Naive thymus-derived CD4-positive, alpha-beta T cell (primary cell): ENCODE data around the gene VAV2. TPM values are rescaled to one million over a fixed set of nuclear protein-coding genes. Genes with fewer than 3 reads are reported as not detected.

ENCODE experiments used
- ATAC-seq: fragments of 150-1000 bp; cut with Tn5 transposase; 2 replicates; pipeline ENCODE4 v1.10.0; 2021; ENCODE audit warnings: mild to moderate bottlenecking, moderate library complexity
- CTCF ChIA-PET: fragments of 350-600 bp; sonication (Branson Sonifier 250); formaldehyde crosslinking; loops from one replicate; lab custom pipeline; 2021; ENCODE audit warnings: antibody characterized with exemption; lab: Charles Lee
- POLR2A ChIA-PET: fragments of 350-600 bp; sonication (Branson Sonifier 250); formaldehyde crosslinking; loops from one replicate; lab custom pipeline; 2021; ENCODE audit warnings: antibody characterized with exemption, inconsistent platforms; lab: Charles Lee
- DNase-seq, 9 donors: peaks; one replicate each; pipeline versions ENCODE4 v3.0.0 to v3.0.0-alpha.2; 2020 to 2022; ENCODE audit warnings: mixed read lengths in 1 of 9
- H3K27ac ChIP-seq: one replicate; pipeline ENCODE4 v1.7.0; 2013; ENCODE audit warnings: mild to moderate bottlenecking, low read depth, low read length, moderate library complexity
- H3K27me3 ChIP-seq, 2 donors: one replicate each; pipeline ENCODE4 v1.7.0; 2013; ENCODE audit warnings: low read length in 2 of 2, mild to moderate bottlenecking in 2 of 2, moderate library complexity in 2 of 2; ENCODE audit not compliant: control insufficient read depth in 2 of 2, insufficient read depth in 2 of 2
- H3K36me3 ChIP-seq, 3 experiments: 1 replicate in 2 of 3; 2 replicates in 1 of 3; pipeline ENCODE4 v1.7.0; 2013; ENCODE audit warnings: low read length in 3 of 3, mild to moderate bottlenecking in 3 of 3, moderate library complexity in 1 of 3; ENCODE audit not compliant: insufficient read depth in 3 of 3, control insufficient read depth in 2 of 3
- H3K4me1 ChIP-seq, 2 donors: one replicate each; pipeline ENCODE4 v1.7.0; 2013; ENCODE audit warnings: low read length in 2 of 2, mild to moderate bottlenecking in 2 of 2, moderate library complexity in 1 of 2; ENCODE audit not compliant: control insufficient read depth in 2 of 2, insufficient read depth in 2 of 2
- H3K4me3 ChIP-seq: 2 replicates; pipeline ENCODE4 v1.7.0; 2013; ENCODE audit warnings: mild to moderate bottlenecking, low read length
- H3K9me3 ChIP-seq, 3 experiments: 1 replicate in 2 of 3; 2 replicates in 1 of 3; pipeline ENCODE4 v1.7.0; 2013; ENCODE audit warnings: low read length in 3 of 3; ENCODE audit not compliant: control insufficient read depth in 2 of 3
- H3K27ac Mint-ChIP-seq, 9 donors: one replicate each; pipeline ENCODE4 v1.8.0; 2020 to 2022; ENCODE audit warnings: mixed read lengths in 9 of 9, mild to moderate bottlenecking in 8 of 9, moderate library complexity in 5 of 9, inconsistent platforms in 2 of 9
- H3K27me3 Mint-ChIP-seq, 5 donors: one replicate each; pipeline ENCODE4 v1.8.0; 2021 to 2022; ENCODE audit warnings: mixed read lengths in 5 of 5, mild to moderate bottlenecking in 1 of 5
- H3K36me3 Mint-ChIP-seq, 5 donors: one replicate each; pipeline ENCODE4 v1.8.0; 2020 to 2022; ENCODE audit warnings: mixed read lengths in 5 of 5, mild to moderate bottlenecking in 3 of 5, inconsistent platforms in 1 of 5
- H3K4me1 Mint-ChIP-seq, 7 donors: one replicate each; pipeline ENCODE4 v1.8.0; 2020 to 2022; ENCODE audit warnings: mixed read lengths in 7 of 7, mild to moderate bottlenecking in 3 of 7, inconsistent platforms in 1 of 7
- H3K4me3 Mint-ChIP-seq, 10 donors: one replicate each; pipeline ENCODE4 v1.8.0; 2020 to 2022; ENCODE audit warnings: mild to moderate bottlenecking in 10 of 10, mixed read lengths in 10 of 10, moderate library complexity in 6 of 10, inconsistent platforms in 2 of 10
- H3K9me3 Mint-ChIP-seq, 11 donors: one replicate each; pipeline ENCODE4 v1.8.0; 2020 to 2022; ENCODE audit warnings: mixed read lengths in 11 of 11, mild to moderate bottlenecking in 4 of 11, inconsistent platforms in 1 of 11, moderate library complexity in 1 of 11
- intact Hi-C, 2 donors: fragments of 100-400 bp; cut with micrococcal nuclease; formaldehyde crosslinking; loops; one replicate each; pipeline ENCODE4 v1.15.1; 2023
- polyA plus RNA-seq, 2 donors: library from polyadenylated mRNA; unstranded; fragments of 300-500 nt; fragmentation: Illumina TruSeq; gene quantifications; one replicate each; pipeline ENCODE4 v1.2.3, GENCODE V29; 2021
- total RNA-seq, 6 experiments: library from RNA in 5 of 6; stranded (reverse) in 5 of 6; gene quantifications; 1 replicate in 5 of 6; 2 replicates in 1 of 6; pipeline ENCODE4 v1.2.3 and lab custom pipeline; 2021 to 2026

The VAV2 gene
- total and polyA plus RNA-seq, 7 experiments from 2014 or later, result 0.18 to 14.4 (median 1.9) TPM

- Mint-ChIP-seq H3K27ac (peak overlapping the region; percentile 10 to 91 (median 79)), H3K4me3 (peak overlapping the region; percentile 49 to 84 (median 78)), H3K9me3 (no peaks in the 10 kb centered on the region), H3K4me1 (peaks cover 7 to 34% (median 20%) of the 10 kb centered on the region in 7 donors), H3K27me3 (peaks cover 0 to 3% (median 0%) of the 10 kb centered on the region in 5 donors), H3K36me3 (no peaks in the 10 kb centered on the region)
- Histone ChIP-seq H3K27me3 (no peaks in the 10 kb centered on the region), H3K4me3 (peak overlapping the region; percentile 35), H3K36me3 (no peaks in the 10 kb centered on the region), H3K27ac (peak overlapping the region; percentile 57), H3K9me3 (no peaks in the 10 kb centered on the region), H3K4me1 (peaks cover 0 to 16% of the 10 kb centered on the region in 2 donors)
- ChIA-PET CTCF (interaction anchor here (0.6 to 1.2 kb wide), 3 partner anchors 39 to 795 kb away, joined by 3 to 5 read pairs (median 3); no protein-coding TSS in a partner anchor), POLR2A (interaction anchor here (0.6 kb wide), 1 partner anchor 9 kb away, joined by 3 read pairs; no protein-coding TSS in a partner anchor)
- no peak for DNase-seq
- intact Hi-C loops, result loop anchor here in 1 of 2 donors (1.0 kb wide), 1 partner anchor 37 kb away; the partner anchor contains the start of gene VAV2
- peak; percentile 51 for ATAC-seq
These were observed 37.1 kb downstream of the VAV2 start for GRCh38 chr9:133954862-133955529.

- H3K4me3 ChIP-seq, result no peak overlapping the region
- H3K9me3 ChIP-seq, result no peaks in the 10 kb centered on the region
- ATAC-seq (no peak), DNase-seq (peak in 1 of 9 donors; percentile 1)
- intact Hi-C loops, result no loop called here
- Mint-ChIP-seq H3K4me3 (peak overlapping the region in 8 of 10 donors; percentile 39 to 84 (median 78)), H3K9me3 (no peaks in the 10 kb centered on the region), H3K36me3 (no peaks in the 10 kb centered on the region), H3K4me1 (peaks cover 7 to 34% (median 20%) of the 10 kb centered on the region in 7 donors), H3K27ac (peak overlapping the region in 7 of 9 donors; percentile 53 to 91 (median 79)), H3K27me3 (peaks cover 0 to 3% (median 0%) of the 10 kb centered on the region in 5 donors)
- no peaks in the 10 kb centered on the region for H3K36me3 ChIP-seq
- H3K27me3 ChIP-seq, result no peaks in the 10 kb centered on the region
- POLR2A ChIA-PET, result no interaction called here
- CTCF ChIA-PET, result no interaction called here
- peaks cover 0 to 16% of the 10 kb centered on the region in 2 donors for H3K4me1 ChIP-seq
- no peak overlapping the region for H3K27ac ChIP-seq
These were observed 38.0 kb downstream of the VAV2 start for GRCh38 chr9:133953976-133954709.

- no peaks in the 10 kb centered on the region for H3K27me3 ChIP-seq
- Mint-ChIP-seq H3K27ac (peak overlapping the region in 1 of 9 donors; percentile 79), H3K36me3 (no peaks in the 10 kb centered on the region), H3K9me3 (no peaks in the 10 kb centered on the region), H3K27me3 (peaks cover 0 to 3% (median 0%) of the 10 kb centered on the region in 5 donors), H3K4me3 (peak overlapping the region in 1 of 10 donors; percentile 84), H3K4me1 (peaks cover 7 to 32% (median 19%) of the 10 kb centered on the region in 7 donors)
- intact Hi-C loops, result no loop called here
- H3K36me3 ChIP-seq, result no peaks in the 10 kb centered on the region
- no peaks in the 10 kb centered on the region for H3K9me3 ChIP-seq
- POLR2A ChIA-PET, result no interaction called here
- no peak overlapping the region for H3K4me3 ChIP-seq
- no peak for ATAC-seq
- H3K4me1 ChIP-seq, result peaks cover 0 to 16% of the 10 kb centered on the region in 2 donors
- no peak for DNase-seq
- H3K27ac ChIP-seq, result no peak overlapping the region
- CTCF ChIA-PET, result no interaction called here
These were observed 38.5 kb downstream of the VAV2 start for GRCh38 chr9:133953621-133953975.

GRCh38 chr9:133952598-133953550 lies 39.2 kb downstream of the VAV2 start:
- intact Hi-C loops, result no loop called here
- ChIA-PET CTCF (no interaction called here), POLR2A (no interaction called here)
- Mint-ChIP-seq H3K36me3 (no peaks in the 10 kb centered on the region), H3K27ac (no peak overlapping the region), H3K4me3 (no peak overlapping the region), H3K27me3 (peaks cover 0 to 3% (median 0%) of the 10 kb centered on the region in 5 donors), H3K9me3 (no peaks in the 10 kb centered on the region), H3K4me1 (peaks cover 7 to 27% (median 18%) of the 10 kb centered on the region in 7 donors)
- Histone ChIP-seq H3K36me3 (no peaks in the 10 kb centered on the region), H3K4me3 (no peak overlapping the region), H3K27me3 (no peaks in the 10 kb centered on the region), H3K4me1 (peaks cover 0 to 16% of the 10 kb centered on the region in 2 donors), H3K27ac (no peak overlapping the region), H3K9me3 (no peaks in the 10 kb centered on the region)
- no peak for ATAC-seq
- no peak for DNase-seq

GRCh38 chr9:133951265-133951664 lies 40.9 kb downstream of the VAV2 start:
- Histone ChIP-seq H3K4me1 (peaks cover 0 to 16% of the 10 kb centered on the region in 2 donors), H3K4me3 (no peak overlapping the region), H3K27ac (no peak overlapping the region), H3K27me3 (no peaks in the 10 kb centered on the region), H3K9me3 (no peaks in the 10 kb centered on the region), H3K36me3 (no peaks in the 10 kb centered on the region)
- ChIA-PET CTCF (no interaction called here), POLR2A (no interaction called here)
- no peak overlapping the region for H3K4me3 Mint-ChIP-seq
- no peak overlapping the region for H3K27ac Mint-ChIP-seq
- peaks cover 0 to 2% (median 0%) of the 10 kb centered on the region in 5 donors for H3K27me3 Mint-ChIP-seq
- H3K4me1 Mint-ChIP-seq, result peaks cover 6 to 16% (median 15%) of the 10 kb centered on the region in 7 donors
- ATAC-seq (no peak), DNase-seq (no peak)
- H3K9me3 Mint-ChIP-seq, result no peaks in the 10 kb centered on the region
- intact Hi-C loops, result no loop called here
- no peaks in the 10 kb centered on the region for H3K36me3 Mint-ChIP-seq

- H3K36me3 ChIP-seq, result no peaks in the 10 kb centered on the region
- POLR2A ChIA-PET, result no interaction called here
- no peak for DNase-seq
- H3K27ac ChIP-seq, result no peak overlapping the region
- CTCF ChIA-PET, result no interaction called here
- Mint-ChIP-seq H3K4me3 (no peak overlapping the region), H3K9me3 (no peaks in the 10 kb centered on the region), H3K27me3 (no peaks in the 10 kb centered on the region), H3K27ac (no peak overlapping the region), H3K4me1 (peaks cover 5 to 14% (median 12%) of the 10 kb centered on the region in 7 donors), H3K36me3 (no peaks in the 10 kb centered on the region)
- H3K4me1 ChIP-seq, result peaks cover 0 to 10% of the 10 kb centered on the region in 2 donors
- no peaks in the 10 kb centered on the region for H3K27me3 ChIP-seq
- H3K4me3 ChIP-seq, result no peak overlapping the region
- H3K9me3 ChIP-seq, result no peaks in the 10 kb centered on the region
- intact Hi-C loops, result no loop called here
- no peak for ATAC-seq
These were observed 41.5 kb downstream of the VAV2 start for GRCh38 chr9:133950629-133951111.
